ENCODE measurements around the gene SLC2A4.

Gene SLC2A4

GRCh38 chr17:7279448-7279847 lies 2.1 kb upstream of the SLC2A4 start:
- DNase-seq (ENCODE audit: low read depth), result no peak

DNA sequence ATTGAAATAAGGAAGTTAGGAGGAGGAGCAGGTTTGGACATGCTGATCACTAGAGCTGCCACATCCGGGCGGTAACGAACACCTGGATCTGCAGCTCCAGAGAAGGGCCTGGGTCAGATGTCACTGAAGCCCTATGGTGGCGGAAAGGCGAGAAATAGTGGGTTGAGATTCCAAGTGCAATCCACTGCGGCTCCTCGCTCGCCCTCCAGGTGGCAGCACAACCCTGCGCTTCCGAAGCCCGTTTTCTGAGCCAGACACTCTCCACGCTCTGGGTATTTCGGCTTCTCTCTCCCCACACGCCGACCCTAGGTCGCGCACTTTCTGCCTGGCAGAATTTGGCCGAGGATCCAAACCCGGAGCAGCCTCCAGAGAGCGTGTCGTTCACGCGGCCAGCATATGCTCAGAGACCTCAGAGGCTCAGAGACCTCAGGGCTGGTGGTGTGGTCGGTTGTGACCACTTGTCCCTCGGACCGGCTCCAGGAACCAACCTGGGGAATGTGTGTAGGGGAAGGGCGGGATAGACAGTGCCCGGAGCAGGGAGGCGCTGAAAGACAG lies 922 bp upstream of the SLC2A4 start:
- DNase-seq (ENCODE audit: low read depth), result peak; percentile 42

DNA sequence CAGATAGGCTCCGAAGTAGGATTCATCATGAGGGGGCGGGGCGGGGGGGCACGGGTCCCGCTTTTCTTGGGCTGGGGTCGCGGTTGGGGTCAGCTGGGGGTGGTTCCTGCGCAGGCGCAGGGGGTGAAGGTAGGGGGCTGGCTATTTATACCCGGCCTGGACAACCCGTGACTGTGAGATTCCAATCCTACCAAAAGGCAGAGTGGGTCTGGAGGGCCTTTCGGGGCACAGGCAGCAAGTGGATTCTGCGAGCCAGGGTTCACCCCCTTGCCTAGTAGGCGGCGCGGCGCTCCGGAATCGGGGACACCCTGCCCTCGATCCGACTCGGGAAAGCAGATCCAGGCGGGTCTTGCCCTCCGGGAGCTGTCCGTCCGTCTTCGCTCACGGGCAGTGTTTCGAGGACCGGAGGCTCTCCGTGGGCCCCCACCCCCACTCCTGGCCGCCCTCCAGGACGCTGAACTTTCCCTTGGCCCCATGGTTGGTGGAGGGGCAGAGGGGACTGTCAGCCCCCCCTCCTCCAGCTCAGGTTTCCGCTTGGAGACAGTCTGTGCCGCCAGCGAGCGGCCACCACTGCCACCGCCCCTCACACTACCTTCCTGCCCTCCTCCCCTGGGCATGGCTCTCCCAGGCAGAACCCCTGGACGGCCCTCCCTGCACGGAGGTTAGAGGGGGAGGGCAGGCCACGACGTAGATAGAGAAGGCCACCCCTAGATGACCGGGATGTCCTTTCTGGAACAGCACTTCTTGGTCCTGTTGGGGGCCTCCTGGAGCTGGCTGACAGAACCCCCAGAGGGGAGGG lies 634 bp downstream of the SLC2A4 start:
- no peak for DNase-seq (ENCODE audit: low read depth)

DNA sequence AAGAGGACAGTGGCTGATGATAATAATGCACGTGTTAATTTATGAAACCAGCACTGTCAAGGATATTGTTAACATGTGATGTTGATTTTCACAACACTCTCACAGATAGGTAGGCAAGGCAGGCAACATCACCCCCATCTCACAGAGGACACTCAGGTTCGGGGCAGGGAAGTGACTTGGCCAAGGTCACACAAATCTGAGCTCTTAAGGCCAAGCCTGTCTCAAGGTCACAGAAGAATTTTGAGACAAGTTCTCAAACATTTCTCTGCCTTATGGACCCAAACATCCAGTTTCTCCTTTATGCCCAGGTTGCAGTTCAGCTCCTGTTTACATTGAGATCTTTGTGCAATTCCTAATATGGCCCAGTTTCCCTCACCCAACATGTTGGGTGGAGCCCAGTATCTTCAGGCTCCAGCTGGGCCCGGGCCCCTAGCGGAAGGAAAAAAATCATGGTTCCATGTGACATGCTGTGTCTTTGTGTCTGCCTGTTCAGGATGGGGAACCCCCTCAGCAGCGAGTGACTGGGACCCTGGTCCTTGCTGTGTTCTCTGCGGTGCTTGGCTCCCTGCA lies 1.3 kb downstream of the SLC2A4 start:
- DNase-seq (ENCODE audit: low read depth), result no peak

DNA sequence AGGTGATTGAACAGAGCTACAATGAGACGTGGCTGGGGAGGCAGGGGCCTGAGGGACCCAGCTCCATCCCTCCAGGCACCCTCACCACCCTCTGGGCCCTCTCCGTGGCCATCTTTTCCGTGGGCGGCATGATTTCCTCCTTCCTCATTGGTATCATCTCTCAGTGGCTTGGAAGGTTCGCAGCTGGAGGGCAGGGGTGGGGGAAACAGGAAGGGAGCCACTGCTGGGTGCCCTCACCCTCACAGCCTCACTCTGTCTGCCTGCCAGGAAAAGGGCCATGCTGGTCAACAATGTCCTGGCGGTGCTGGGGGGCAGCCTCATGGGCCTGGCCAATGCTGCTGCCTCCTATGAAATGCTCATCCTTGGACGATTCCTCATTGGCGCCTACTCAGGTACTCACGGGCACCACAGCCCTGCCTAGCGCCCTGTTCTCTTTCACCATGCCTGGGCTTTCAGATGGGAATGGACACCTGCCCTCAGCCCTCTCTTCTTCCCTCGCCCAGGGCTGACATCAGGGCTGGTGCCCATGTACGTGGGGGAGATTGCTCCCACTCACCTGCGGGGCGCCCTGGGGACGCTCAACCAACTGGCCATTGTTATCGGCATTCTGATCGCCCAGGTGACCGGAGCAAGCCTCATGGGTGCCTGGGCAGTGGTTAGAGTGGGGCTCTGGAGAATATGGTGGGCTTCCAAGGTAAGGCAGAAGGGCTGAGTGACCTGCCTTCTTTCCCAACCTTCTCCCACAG lies 2.1 kb downstream of the SLC2A4 start:
- no peak for DNase-seq (ENCODE audit: low read depth)

DNA sequence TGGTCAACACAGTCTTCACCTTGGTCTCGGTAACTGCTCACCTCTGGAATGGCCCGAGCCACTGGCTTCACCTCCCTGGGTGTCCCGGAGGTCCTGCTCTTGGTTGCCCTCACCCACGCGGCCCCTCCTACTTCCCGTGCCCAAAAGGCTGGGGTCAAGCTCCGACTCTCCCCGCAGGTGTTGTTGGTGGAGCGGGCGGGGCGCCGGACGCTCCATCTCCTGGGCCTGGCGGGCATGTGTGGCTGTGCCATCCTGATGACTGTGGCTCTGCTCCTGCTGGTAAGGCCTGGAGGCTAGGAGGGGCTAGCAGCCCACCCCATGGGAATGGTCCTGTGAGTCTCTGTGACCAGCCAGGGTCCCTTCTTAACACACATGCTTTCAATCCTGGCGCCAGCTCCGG lies 3.4 kb downstream of the SLC2A4 start:
- DNase-seq (ENCODE audit: low read depth), result no peak

DNA sequence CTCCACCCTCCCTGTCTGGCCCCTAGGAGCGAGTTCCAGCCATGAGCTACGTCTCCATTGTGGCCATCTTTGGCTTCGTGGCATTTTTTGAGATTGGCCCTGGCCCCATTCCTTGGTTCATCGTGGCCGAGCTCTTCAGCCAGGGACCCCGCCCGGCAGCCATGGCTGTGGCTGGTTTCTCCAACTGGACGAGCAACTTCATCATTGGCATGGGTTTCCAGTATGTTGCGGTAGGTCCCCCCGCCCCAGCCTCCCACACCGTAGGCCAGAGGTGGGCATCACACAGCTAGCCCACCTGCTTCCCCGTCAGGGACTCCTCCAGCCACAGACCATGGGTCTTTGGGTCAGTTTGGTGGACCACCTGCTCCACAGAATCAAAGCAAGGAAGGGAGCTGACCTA lies 4.2 kb downstream of the SLC2A4 start:
- DNase-seq (ENCODE audit: low read depth), result no peak

GRCh38 chr17:7289256-7290032 lies 7.9 kb downstream of the SLC2A4 start:
- DNase-seq (ENCODE audit: low read depth), result no peak

- no peak for DNase-seq (ENCODE audit: low read depth)
Observed at GRCh38 chr17:7290166-7290565, 8.6 kb downstream of the SLC2A4 start.

DNA sequence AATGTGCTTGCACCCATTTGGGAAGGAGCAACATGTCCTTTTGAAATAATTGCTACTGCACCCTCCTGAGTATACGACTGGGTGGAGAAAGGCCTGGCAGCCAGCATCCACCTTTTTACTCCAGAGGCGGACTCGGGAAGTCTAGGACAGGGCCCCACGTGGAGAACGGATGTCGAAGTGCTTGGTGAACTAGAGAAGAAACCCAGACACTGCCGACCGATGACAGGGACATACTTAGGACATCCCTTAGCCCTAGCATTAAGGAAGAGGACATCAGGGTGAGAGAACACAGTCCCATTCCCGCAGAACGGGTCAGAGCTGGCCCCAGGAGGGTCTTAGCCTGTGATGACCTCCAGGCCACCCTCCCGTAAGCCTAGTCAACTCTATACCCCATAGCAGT lies 9.2 kb downstream of the SLC2A4 start:
- DNase-seq (ENCODE audit: low read depth), result no peak

DNA sequence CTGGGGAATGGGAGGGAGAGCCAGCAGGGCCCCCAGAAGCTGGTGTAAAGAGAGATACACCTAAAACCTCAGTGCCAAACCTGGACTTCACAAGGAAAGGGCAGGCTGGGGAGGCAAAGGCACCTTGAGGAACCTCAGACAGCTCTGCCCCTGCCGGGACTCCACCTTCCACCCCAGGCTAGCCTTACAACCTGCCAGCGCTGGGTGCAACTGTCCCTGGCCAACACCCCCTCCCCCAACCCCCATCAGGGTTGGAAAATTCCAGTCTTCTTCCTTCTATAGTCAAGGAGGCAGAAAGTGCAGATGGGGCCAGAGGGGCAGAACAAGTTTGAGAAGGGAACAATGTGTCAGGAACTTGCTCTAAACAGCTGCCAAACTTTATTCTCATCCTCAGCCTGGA lies 10.7 kb downstream of the SLC2A4 start:
- DNase-seq (ENCODE audit: low read depth), result no peak

DNA sequence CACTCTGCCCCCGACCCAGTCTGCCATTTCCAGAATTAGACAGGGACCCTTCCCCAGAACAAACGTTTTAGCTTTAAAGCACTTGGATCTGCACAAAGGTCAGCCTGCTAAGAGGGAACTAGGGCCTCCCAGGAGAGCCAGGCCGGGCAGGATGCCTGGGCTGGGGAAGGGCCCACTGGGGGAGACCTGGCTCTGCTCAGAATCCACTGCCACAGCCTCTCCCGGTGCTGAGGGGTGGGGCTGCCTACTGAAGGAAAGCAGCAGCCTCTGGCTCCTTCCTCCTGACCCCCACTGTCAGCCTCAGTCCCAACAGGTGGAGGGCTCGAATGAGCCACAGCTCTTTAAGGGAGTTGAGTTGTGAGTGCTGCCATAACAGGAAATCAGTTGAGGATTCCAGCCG lies 11.2 kb downstream of the SLC2A4 start:
- no peak for DNase-seq (ENCODE audit: low read depth)

GRCh38 chr17:7293159-7293558 lies 11.6 kb downstream of the SLC2A4 start:
- no peak for DNase-seq (ENCODE audit: low read depth)

- no peak for DNase-seq (ENCODE audit: low read depth)
Observed at GRCh38 chr17:7293816-7294613, 12.5 kb downstream of the SLC2A4 start.

- no peak for DNase-seq (ENCODE audit: low read depth)
Observed at GRCh38 chr17:7294614-7295153, 13.2 kb downstream of the SLC2A4 start, which contains the start of gene YBX2. TSS of gene YBX2 (minus strand) at chr17:7294639. CDS start at chr17:7294500, 139 bp downstream.

- DNase-seq (ENCODE audit: low read depth), result no peak
Observed at GRCh38 chr17:7295230-7296180, 14.0 kb downstream of the SLC2A4 start.

DNA sequence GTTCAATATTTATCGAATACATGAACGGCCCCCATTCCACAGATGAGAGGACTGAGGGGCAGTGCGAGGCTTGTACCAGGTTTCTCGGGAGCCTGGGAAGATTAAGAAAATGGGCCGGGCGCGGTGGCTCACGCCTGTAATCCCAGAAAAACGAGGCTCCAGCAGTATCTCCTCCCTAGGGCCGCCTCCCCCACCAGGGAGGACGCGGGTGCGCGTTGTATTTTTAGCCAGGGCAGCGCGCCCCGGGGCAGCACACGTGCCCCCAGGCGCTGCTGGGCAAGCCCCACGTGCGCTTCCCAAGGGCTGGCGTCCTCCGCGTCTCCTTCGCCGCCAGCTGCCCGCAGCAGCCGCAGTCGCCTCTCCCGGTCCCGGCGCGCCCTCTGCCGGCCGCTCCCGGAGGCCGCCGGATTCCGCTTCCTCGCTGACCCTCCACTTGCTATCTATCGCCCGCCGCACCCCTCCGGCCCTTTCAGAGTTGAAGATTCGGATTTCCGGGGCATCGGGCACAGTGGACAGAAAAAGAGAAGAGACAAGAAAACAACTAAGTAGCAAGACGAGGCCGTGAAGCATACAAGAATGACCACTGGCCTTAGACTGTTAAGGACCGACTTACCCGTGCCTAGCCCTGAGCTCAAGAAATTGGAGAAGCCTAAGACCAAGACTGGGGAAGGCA lies 14.8 kb downstream of the SLC2A4 start:
- peak; percentile 38 for DNase-seq (ENCODE audit: low read depth)

GRCh38 chr17:7304179-7304578 lies 22.7 kb downstream of the SLC2A4 start:
- DNase-seq (ENCODE audit: low read depth), result no peak
